AG04450 (cell line): ENCODE results near the gene PCDHGA12. TPM values are rescaled to one million over a fixed set of nuclear protein-coding genes. Genes with fewer than 3 reads are reported as not detected.
"Not testable (repeated sequence)": the region's sequence is repeated elsewhere in the genome, so short reads cannot be mapped to it uniquely, and the experiment has no call there.

Source experiments
- CTCF ChIA-PET: fragments of 300-600, 350-600 bp; formaldehyde crosslinking; extraction: SDS; loops from one replicate; lab custom pipeline; 2022; ENCODE audit warnings: antibody characterized with exemption, inconsistent platforms; lab: Charles Lee
- POLR2A ChIA-PET: fragments of 350-600 bp; formaldehyde crosslinking; extraction: SDS; loops from one replicate; lab custom pipeline; 2021; ENCODE audit warnings: antibody characterized with exemption, inconsistent platforms; lab: Yijun Ruan, JAX
- DNase-seq: peaks from one replicate; pipeline ENCODE4 v3.0.0-alpha.2; 2011; ENCODE audit warnings: low read depth, low spot score
- H3K27ac ChIP-seq: one replicate; pipeline ENCODE4 v1.5.1; 2012; ENCODE audit warnings: low read depth, low read length, control low read depth
- H3K27me3 ChIP-seq: one replicate; pipeline ENCODE4 v1.6.0; 2012; ENCODE audit warnings: low read length; ENCODE audit not compliant: control insufficient read depth, insufficient read depth
- H3K4me3 ChIP-seq: 2 replicates; pipeline ENCODE4 v1.5.1; 2011; ENCODE audit warnings: mild to moderate bottlenecking, low read depth, low read length, control low read depth
- H3K9me3 ChIP-seq: 2 replicates; pipeline ENCODE4 v1.5.1; 2012; ENCODE audit warnings: low read length; ENCODE audit not compliant: control insufficient read depth, insufficient read depth
- polyA plus RNA-seq: library from polyadenylated mRNA; depleted of rRNA; stranded (reverse); fragments of >200 nt; gene quantifications from 2 replicates; pipeline ENCODE4 v1.2.3, GENCODE V29; 2011
- TF ChIP-seq, protein P1 (sequence below): IDR thresholded peaks from 2 replicates; pipeline ENCODE4 v1.5.1; 2011; ENCODE audit warnings: low read depth, low read length, control low read depth, inconsistent platforms

PCDHGA12 gene
- polyA plus RNA-seq, 1 experiment = 3.4 TPM

DNA sequence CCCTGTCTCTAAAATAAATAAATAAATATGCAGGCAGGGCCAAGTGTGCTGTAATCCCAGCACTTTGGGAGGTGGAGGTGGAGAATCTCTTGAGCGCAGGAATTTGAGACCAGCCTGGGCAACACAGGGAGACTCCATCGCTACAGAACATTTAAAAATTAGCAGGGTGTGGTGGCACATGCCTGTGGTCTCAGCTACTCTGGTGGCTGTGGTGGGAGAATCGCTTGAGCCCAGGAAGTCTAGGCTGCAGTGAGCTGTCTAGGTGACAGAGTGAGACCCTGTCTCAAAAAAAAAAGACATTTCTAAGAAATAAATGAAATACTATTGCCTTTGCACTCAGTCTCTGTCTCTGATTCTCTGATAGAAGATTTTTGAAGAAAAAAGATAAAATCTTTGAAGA, 18.7 kb upstream of the PCDHGA12 start:
- no peak for DNase-seq
- H3K27me3 ChIP-seq = no peaks in the 10 kb centered on the region
- ChIA-PET CTCF (interaction anchor here (0.6 to 5.0 kb wide), 5 partner anchors 22 to 152 kb away, joined by 4 to 178 read pairs (median 9); partner anchors contain the start of genes PCDHGA1 and PCDHGB3), POLR2A (interaction anchor here (0.7 kb wide), 1 partner anchor 698 kb away, joined by 3 read pairs; no protein-coding TSS in a partner anchor)
- TF ChIP-seq, protein P1, sequence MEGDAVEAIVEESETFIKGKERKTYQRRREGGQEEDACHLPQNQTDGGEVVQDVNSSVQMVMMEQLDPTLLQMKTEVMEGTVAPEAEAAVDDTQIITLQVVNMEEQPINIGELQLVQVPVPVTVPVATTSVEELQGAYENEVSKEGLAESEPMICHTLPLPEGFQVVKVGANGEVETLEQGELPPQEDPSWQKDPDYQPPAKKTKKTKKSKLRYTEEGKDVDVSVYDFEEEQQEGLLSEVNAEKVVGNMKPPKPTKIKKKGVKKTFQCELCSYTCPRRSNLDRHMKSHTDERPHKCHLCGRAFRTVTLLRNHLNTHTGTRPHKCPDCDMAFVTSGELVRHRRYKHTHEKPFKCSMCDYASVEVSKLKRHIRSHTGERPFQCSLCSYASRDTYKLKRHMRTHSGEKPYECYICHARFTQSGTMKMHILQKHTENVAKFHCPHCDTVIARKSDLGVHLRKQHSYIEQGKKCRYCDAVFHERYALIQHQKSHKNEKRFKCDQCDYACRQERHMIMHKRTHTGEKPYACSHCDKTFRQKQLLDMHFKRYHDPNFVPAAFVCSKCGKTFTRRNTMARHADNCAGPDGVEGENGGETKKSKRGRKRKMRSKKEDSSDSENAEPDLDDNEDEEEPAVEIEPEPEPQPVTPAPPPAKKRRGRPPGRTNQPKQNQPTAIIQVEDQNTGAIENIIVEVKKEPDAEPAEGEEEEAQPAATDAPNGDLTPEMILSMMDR = no peak
- no peak overlapping the region for H3K4me3 ChIP-seq
- peaks cover 58% of the 10 kb centered on the region for H3K9me3 ChIP-seq
- H3K27ac ChIP-seq = no peak overlapping the region

DNA sequence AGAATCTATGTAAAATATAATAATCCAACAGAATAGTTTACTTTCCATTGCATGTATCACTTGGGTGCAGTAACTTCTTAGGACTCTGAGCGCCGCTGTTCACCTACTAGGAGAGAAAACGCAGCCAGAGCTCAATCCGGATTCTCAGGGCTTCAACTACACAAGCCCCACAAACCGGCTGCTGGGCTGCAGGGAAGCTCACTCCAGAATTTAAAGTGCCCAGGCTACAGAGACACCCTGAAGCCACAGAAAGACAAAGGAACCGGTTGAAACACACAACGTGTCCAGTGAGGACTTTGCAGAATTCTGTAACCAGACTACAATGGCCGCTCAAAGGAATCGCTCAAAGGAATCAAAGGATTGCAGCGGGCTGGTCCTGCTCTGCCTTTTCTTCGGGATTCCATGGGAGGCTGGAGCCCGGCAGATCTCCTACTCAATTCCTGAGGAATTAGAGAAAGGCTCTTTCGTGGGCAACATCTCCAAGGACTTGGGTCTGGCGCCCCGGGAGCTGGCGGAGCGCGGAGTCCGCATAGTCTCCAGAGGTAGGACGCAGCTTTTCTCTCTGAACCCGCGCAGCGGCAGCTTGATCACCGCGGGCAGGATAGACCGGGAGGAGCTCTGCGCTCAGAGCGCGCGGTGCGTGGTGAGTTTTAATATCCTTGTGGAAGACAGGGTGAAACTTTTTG, 17.3 kb upstream of the PCDHGA12 start, which contains the start of gene PCDHGA10:
TSS of gene PCDHGA10 (plus strand) at position 134 of the 686 bp plus-strand sequence. CDS start at position 323, 189 bp downstream.
- Histone ChIP-seq H3K4me3 (peak within 1 kb of the TSS; percentile 58), H3K27ac (peak within 1 kb of the TSS; percentile 52), H3K9me3 (peaks cover 62% of the 10 kb centered on the region), H3K27me3 (no peaks in the 10 kb centered on the region)
- TF ChIP-seq, protein P1 = peak; percentile 77
- ChIA-PET POLR2A (interaction anchor here (0.9 to 1.8 kb wide), 3 partner anchors 112 to 151 kb away, joined by 3 to 5 read pairs (median 4); no protein-coding TSS in a partner anchor), CTCF (interaction anchor here (0.7 to 5.0 kb wide), 33 partner anchors 8 to 178 kb away, joined by 3 to 178 read pairs (median 4); partner anchors contain the start of genes PCDHGA1, PCDHGA11, PCDHGA12 and PCDHGA4)
- no peak for DNase-seq

DNA sequence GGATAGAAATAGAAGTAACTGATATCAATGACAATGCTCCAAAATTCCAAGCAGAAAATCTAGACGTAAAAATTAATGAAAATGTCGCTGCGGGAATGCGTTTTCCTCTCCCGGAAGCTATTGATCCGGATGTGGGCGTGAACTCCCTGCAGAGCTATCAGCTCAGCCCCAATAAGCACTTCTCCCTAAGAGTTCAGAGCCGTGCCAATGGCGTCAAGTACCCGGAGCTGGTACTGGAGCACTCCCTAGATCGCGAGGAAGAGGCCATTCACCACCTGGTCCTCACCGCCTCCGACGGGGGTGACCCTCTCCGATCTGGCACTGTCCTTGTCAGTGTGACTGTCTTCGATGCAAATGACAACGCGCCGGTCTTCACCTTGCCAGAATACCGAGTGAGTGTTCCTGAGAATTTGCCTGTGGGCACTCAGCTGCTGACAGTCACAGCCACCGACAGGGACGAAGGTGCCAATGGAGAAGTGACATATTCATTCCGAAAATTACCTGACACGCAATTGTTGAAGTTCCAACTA, 16.7 kb upstream of the PCDHGA12 start:
- H3K4me3 ChIP-seq = peak overlapping the region; percentile 58
- H3K9me3 ChIP-seq = peaks cover 62% of the 10 kb centered on the region
- DNase-seq = no peak
- TF ChIP-seq, protein P1 = no peak
- ChIA-PET POLR2A (interaction anchor here (0.9 to 1.8 kb wide), 3 partner anchors 111 to 151 kb away, joined by 3 to 5 read pairs (median 4); no protein-coding TSS in a partner anchor), CTCF (interaction anchor here (0.7 to 5.0 kb wide), 23 partner anchors 11 to 155 kb away, joined by 3 to 178 read pairs (median 4); partner anchors contain the start of genes PCDHGA12, PCDHGA9, PCDHGB1 and PCDHGB3)
- no peak overlapping the region for H3K27ac ChIP-seq
- no peaks in the 10 kb centered on the region for H3K27me3 ChIP-seq

DNA sequence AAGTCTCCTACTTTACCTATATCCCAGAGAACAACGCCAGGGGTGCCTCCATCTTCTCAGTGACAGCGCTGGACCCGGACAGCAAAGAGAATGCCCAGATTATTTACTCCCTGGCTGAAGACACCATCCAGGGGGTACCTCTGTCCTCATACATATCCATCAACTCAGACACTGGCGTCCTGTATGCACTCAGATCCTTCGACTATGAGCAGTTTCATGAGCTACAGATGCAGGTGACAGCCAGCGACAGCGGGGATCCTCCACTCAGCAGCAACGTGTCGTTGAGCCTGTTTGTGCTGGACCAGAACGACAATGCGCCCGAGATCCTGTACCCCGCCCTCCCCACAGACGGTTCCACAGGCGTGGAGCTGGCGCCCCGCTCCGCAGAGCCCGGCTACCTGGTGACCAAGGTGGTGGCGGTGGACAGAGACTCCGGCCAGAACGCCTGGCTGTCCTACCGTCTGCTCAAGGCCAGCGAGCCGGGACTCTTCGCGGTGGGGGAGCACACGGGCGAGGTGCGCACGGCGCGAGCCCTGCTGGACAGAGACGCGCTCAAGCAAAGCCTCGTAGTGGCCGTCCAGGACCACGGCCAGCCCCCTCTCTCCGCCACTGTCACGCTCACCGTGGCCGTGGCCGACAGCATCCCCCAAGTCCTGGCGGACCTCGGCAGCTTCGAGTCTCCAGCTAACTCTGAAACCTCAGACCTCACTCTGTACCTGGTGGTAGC, 15.6 kb upstream of the PCDHGA12 start:
- H3K27ac ChIP-seq, H3K27me3 ChIP-seq, H3K4me3 ChIP-seq, POLR2A ChIA-PET, DNase-seq: not testable (repeated sequence)
- CTCF ChIA-PET = interaction anchor here (0.9 to 5.0 kb wide), 6 partner anchors 15 to 149 kb away, joined by 3 to 178 read pairs (median 20); partner anchors contain the start of genes PCDHGA12 and PCDHGB3
- H3K9me3 ChIP-seq = peaks cover 63% of the 10 kb centered on the region

DNA sequence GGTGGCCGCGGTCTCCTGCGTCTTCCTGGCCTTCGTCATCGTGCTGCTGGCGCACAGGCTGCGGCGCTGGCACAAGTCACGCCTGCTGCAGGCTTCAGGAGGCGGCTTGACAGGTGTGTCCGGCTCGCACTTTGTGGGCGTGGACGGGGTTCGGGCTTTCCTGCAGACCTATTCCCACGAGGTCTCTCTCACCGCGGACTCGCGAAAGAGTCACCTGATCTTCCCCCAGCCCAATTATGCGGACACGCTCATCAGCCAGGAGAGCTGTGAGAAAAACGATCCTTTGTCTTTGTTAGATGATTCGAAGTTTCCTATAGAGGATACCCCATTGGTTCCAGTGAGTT, 15.1 kb upstream of the PCDHGA12 start:
- H3K27me3 ChIP-seq, H3K4me3 ChIP-seq, DNase-seq, POLR2A ChIA-PET, H3K27ac ChIP-seq: not testable (repeated sequence)
- peaks cover 61% of the 10 kb centered on the region for H3K9me3 ChIP-seq
- CTCF ChIA-PET = interaction anchor here (4.8 to 7.6 kb wide), 2 partner anchors 143 to 148 kb away, joined by 106 to 107 read pairs; no protein-coding TSS in a partner anchor
